Hepatocyte (in vitro differentiated cells): ENCODE results near the gene DHDDS. TPM values are rescaled to one million over a fixed set of nuclear protein-coding genes. Genes with fewer than 3 reads are reported as not detected.

Experiments used
- DNase-seq: peaks from one replicate; pipeline ENCODE4 v3.0.0-alpha.2; 2016; ENCODE audit warnings: low spot score
- H2AFZ ChIP-seq: fragments of 200-600 bp; sonication (generic); 2 replicates; pipeline ENCODE4 v1.6.0; 2016; ENCODE audit warnings: antibody characterized with exemption, mild to moderate bottlenecking
- H3K27ac ChIP-seq: fragments of 200-600 bp; sonication (generic); 2 replicates; pipeline ENCODE4 v1.5.1; 2016; ENCODE audit warnings: mild to moderate bottlenecking
- H3K27me3 ChIP-seq: fragments of 200-600 bp; sonication (generic); 2 replicates; pipeline ENCODE4 v1.6.1; 2016
- H3K36me3 ChIP-seq: fragments of 200-600 bp; sonication (generic); replicated peaks from 2 replicates; pipeline ENCODE4 v1.5.1; 2016; ENCODE audit warnings: low read depth; ENCODE audit not compliant: insufficient read depth
- H3K4me1 ChIP-seq: fragments of 200-600 bp; sonication (generic); 2 replicates; pipeline ENCODE4 v1.5.1; 2016; ENCODE audit warnings: mild to moderate bottlenecking, moderate library complexity; ENCODE audit not compliant: insufficient read depth
- H3K4me2 ChIP-seq: fragments of 200-600 bp; sonication (generic); 2 replicates; pipeline ENCODE4 v1.6.0; 2016
- H3K4me3 ChIP-seq: fragments of 200-600 bp; sonication (generic); 2 replicates; pipeline ENCODE4 v1.5.1; 2016; ENCODE audit warnings: mild to moderate bottlenecking
- H3K79me2 ChIP-seq: fragments of 200-600 bp; sonication (generic); 2 replicates; pipeline ENCODE4 v1.6.0; 2017; ENCODE audit warnings: mild to moderate bottlenecking
- H3K9me2 ChIP-seq: fragments of 200-600 bp; sonication (generic); replicated peaks from 2 replicates; pipeline ENCODE4 v1.6.0; 2017; ENCODE audit warnings: mild to moderate bottlenecking; ENCODE audit not compliant: insufficient read depth
- H3K9me3 ChIP-seq: fragments of 200-600 bp; sonication (generic); 2 replicates; pipeline ENCODE4 v1.5.1; 2016; ENCODE audit warnings: low read depth, mild to moderate bottlenecking
- H4K20me1 ChIP-seq: fragments of 200-600 bp; sonication (generic); 2 replicates; pipeline ENCODE4 v1.6.0; 2016; ENCODE audit warnings: mild to moderate bottlenecking; ENCODE audit not compliant: insufficient read depth, poor library complexity, severe bottlenecking
- CTCF ChIP-seq: fragments of 200-600 bp; sonication (generic); IDR thresholded peaks from 2 replicates; pipeline ENCODE4 v1.5.1; 2016; ENCODE audit warnings: antibody characterized with exemption, mild to moderate bottlenecking; ENCODE audit not compliant: poor library complexity
- EZH2 ChIP-seq: fragments of 200-600 bp; sonication (generic); IDR thresholded peaks from 2 replicates; pipeline ENCODE4 v1.6.1; 2016; ENCODE audit warnings: antibody characterized with exemption, mild to moderate bottlenecking, borderline replicate concordance
- EZH2phosphoT487 ChIP-seq: fragments of 200-600 bp; sonication (generic); IDR thresholded peaks from one replicate; pipeline ENCODE4 v1.6.1; 2018; ENCODE audit warnings: antibody characterized with exemption, mild to moderate bottlenecking, low read depth, moderate library complexity; ENCODE audit not compliant: unreplicated experiment, severe bottlenecking
- WGBS: methylation state at CpG from one replicate; pipeline ENCODE4 v1.1.6; 2016; ENCODE audit warnings: low lambda C conversion rate; ENCODE audit errors: missing lambda C conversion rate; 5-methylcytosine and 5-hydroxymethylcytosine counted together
- polyA plus RNA-seq: library from polyadenylated mRNA; unstranded; fragments of >200 nt; fragmentation: Nextera tagmentation; extraction: Ambion mirVana; gene quantifications from 2 replicates; pipeline ENCODE4 v1.2.1, GENCODE V29; 2016
- total RNA-seq: library from RNA; depleted of rRNA; stranded (reverse); fragments of >200 nt; gene quantifications from 2 replicates; pipeline ENCODE4 v1.2.3, GENCODE V29; 2014

DHDDS gene
- total and polyA plus RNA-seq, 2 experiments from 2014 or later = 42.9 to 44.9 TPM

- no peaks in the 10 kb centered on the region for H3K79me2 ChIP-seq
- TF ChIP-seq EZH2phosphoT487 = no peak
- no peak for TF ChIP-seq EZH2
- no peak for TF ChIP-seq CTCF
- 89% methylated on average over 4 of the region's 4 CpGs for WGBS
Observed at GRCh38 chr1:26516987-26517765, 85.1 kb downstream of the DHDDS start.

DNA sequence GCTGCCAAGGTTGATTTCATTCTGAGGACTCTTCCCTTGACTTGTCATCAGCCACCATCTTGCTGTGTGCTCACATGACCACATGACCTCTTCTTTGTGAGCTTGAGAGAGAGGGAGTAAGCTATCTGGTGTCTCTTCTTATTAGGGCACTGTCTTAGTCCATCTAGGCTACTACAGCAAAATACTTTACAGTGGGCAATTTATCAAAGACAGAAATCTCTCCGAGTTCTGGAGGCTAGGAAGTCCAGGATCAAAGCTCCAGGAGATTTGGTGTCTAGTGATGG, 85.6 kb downstream of the DHDDS start:
- no peak overlapping the region for H3K27ac ChIP-seq
- H3K4me3 ChIP-seq = no peak overlapping the region
- H3K4me1 ChIP-seq = no peaks in the 10 kb centered on the region
- H3K4me2 ChIP-seq = no peak overlapping the region
- H3K79me2 ChIP-seq = no peaks in the 10 kb centered on the region
- no peaks in the 10 kb centered on the region for H4K20me1 ChIP-seq
- H3K9me3 ChIP-seq = no peaks in the 10 kb centered on the region
- H2AFZ ChIP-seq = no peak overlapping the region
- WGBS = 74% methylated on average over 1 of the region's 1 CpG
- no peaks in the 10 kb centered on the region for H3K9me2 ChIP-seq
- H3K27me3 ChIP-seq = no peaks in the 10 kb centered on the region
- DNase-seq = no peak
- TF ChIP-seq CTCF = no peak
- no peak for TF ChIP-seq EZH2
- TF ChIP-seq EZH2phosphoT487 = no peak
- no peaks in the 10 kb centered on the region for H3K36me3 ChIP-seq

More at GRCh38 chr1:26516987-26517765, 85.1 kb downstream of the DHDDS start:
- no peaks in the 10 kb centered on the region for H3K4me1 ChIP-seq
- H2AFZ ChIP-seq = no peak overlapping the region
- H3K27ac ChIP-seq = no peak overlapping the region
- no peak overlapping the region for H3K4me3 ChIP-seq
- H4K20me1 ChIP-seq = no peaks in the 10 kb centered on the region
- H3K4me2 ChIP-seq = no peak overlapping the region
- H3K9me2 ChIP-seq = no peaks in the 10 kb centered on the region
- H3K27me3 ChIP-seq = no peaks in the 10 kb centered on the region
- no peaks in the 10 kb centered on the region for H3K36me3 ChIP-seq
- DNase-seq = no peak
- no peaks in the 10 kb centered on the region for H3K9me3 ChIP-seq

DNA sequence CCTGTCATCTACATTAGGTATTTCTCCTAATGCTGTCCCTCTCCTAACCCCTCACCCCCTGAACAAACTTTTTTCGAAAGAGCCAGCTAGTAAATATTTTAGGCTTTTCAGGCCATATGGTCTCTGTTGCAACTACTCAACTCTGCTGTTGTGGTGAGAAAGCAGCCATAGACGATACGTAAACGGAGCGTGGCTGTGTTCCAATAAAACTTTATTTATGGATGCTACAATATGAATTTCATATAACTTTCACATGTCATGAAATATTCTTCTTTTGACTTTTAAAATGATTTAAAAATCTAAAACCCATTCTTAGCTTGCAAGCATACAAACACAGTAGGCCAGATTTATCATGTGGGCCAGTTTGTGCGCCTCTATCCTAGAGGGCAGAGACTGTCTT, 86.2 kb downstream of the DHDDS start:
- Histone ChIP-seq H3K79me2 (no peaks in the 10 kb centered on the region), H3K9me3 (no peaks in the 10 kb centered on the region), H3K9me2 (no peaks in the 10 kb centered on the region), H2AFZ (no peak overlapping the region), H4K20me1 (no peaks in the 10 kb centered on the region), H3K27me3 (no peaks in the 10 kb centered on the region), H3K36me3 (no peaks in the 10 kb centered on the region), H3K27ac (no peak overlapping the region), H3K4me2 (no peak overlapping the region), H3K4me3 (no peak overlapping the region), H3K4me1 (no peaks in the 10 kb centered on the region)
- DNase-seq = no peak
- TF ChIP-seq CTCF (no peak), EZH2phosphoT487 (no peak), EZH2 (no peak)
- 92% methylated on average over 6 of the region's 6 CpGs for whole genome bisulfite sequencing

- H3K79me2 ChIP-seq = no peaks in the 10 kb centered on the region
- no peaks in the 10 kb centered on the region for H3K36me3 ChIP-seq
- no peaks in the 10 kb centered on the region for H3K9me2 ChIP-seq
- H3K27me3 ChIP-seq = no peaks in the 10 kb centered on the region
- no peaks in the 10 kb centered on the region for H3K9me3 ChIP-seq
- H4K20me1 ChIP-seq = no peaks in the 10 kb centered on the region
- no peak for DNase-seq
- 87% methylated on average over 5 of the region's 5 CpGs for WGBS
- TF ChIP-seq EZH2phosphoT487 (no peak), CTCF (no peak), EZH2 (no peak)
- H3K4me1 ChIP-seq = no peaks in the 10 kb centered on the region
- no peak overlapping the region for H3K4me3 ChIP-seq
- no peak overlapping the region for H3K27ac ChIP-seq
- no peak overlapping the region for H3K4me2 ChIP-seq
- no peak overlapping the region for H2AFZ ChIP-seq
Observed at GRCh38 chr1:26520339-26520738, 88.2 kb downstream of the DHDDS start.
